ENCODE data around the gene CAB39.
A peak's percentile ranks its signal among the peaks of the same experiment; 100 is the strongest.

Gene CAB39

GRCh38 chr2:230785346-230785745 lies 72.7 kb downstream of the CAB39 start:
- DNase-seq (ENCODE audit: low read depth in 2 of 2) = no peak

DNA sequence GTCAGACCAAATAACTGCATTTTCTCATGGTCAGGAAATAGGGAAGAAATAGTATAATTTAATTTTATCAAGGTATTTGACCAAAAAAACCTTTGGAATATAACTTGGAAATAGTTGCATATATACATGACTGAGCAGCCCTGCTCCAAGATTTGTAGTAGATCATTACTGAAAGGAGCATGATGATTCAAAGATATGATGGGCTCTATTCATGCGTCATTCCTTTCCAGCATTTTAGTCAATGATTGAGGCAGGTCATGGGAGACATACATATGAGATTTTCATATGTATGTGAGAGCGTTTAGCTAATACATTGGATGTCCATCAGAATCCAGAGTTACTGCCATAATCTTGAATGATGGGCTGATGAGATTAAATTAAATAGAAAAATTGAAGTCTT lies 74.5 kb downstream of the CAB39 start:
- DNase-seq (ENCODE audit: low read depth in 2 of 2) = no peak

DNA sequence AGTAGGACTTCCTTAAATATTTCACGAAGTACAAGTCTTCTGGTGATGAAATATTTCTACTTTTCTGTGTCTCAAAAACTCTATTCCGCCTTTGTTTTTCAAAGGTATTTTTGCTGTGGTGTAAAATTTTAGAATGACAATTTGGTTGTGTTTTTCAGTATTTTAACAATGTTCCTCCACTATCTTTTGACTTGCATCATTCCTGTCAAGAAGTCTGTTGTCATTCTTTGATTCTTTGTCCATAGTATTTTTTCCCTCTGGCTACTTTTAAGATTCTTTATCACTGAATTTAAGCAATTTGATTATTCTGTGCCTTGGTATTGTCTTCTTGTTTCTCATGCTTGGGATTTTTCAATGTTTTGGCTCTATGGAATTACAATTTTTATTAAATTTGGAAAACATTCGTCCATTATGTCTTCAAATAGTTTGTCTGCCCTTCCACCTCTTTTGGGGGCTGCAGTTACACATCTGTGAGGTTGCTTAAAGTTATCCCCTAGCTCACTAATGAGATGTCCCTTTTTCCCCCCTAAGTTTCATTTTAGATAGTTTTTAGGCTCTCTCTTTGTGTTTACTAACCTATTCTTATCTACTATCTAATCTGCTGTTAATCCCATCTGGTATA lies 76.0 kb downstream of the CAB39 start:
- DNase-seq (ENCODE audit: low read depth in 2 of 2) = no peak

DNA sequence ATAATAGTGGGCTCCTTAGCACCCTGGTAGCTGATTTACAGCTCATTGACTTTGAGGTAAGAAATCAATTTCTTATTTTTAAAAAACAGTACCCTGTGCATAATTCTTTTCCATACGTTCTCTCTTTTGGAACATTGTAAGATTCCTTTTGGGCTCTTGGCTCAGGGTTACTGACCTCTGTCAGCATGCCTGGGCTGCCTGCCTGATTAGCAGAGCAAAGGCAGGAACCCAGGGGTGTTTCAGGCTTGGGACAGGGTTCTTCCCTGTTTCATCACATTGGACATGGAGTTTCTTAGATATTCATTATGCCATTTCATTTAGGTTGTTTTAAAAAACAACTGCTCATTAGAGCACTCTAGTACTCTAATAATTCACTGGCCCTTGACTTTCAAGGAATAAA lies 78.3 kb downstream of the CAB39 start:
- DNase-seq (ENCODE audit: low read depth in 2 of 2) = no peak

DNA sequence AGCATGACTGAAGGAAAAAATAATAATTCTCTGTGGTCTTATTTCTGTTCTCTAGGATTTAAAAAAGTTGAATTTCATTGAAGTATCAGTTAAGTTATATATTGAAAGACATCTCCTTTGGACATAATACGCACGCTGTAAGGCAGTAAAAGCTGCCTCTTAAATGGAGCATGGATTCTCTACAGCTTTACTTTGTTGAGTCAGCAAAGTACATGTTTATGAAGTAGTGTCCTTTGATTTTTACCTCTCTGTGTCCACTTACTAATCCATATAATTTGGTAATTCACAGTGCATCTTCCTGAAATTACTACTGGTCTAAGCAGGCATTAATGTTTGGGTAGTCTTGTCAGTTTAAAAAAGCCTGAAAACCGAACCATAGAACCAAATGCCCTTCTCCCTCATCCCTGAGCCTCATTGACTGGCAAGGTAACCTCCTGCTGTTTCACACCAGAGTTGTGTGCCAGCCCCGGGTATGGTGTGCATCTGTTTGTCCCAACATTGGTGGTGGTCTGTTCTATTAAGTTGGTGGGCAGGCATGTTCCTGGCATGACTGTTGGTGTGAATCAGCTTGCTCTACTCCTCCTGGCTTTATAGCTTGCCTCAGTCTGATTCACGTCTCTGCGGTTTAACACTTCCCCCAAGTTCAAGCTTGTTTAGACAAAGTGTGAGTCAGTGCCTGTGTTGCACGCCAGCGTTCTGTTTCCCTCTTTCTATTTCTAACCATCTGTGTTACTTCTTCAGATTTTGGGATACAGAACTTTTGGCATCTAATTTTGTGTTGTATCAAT lies 81.1 kb downstream of the CAB39 start:
- peak; percentile 60 to 66 for DNase-seq (ENCODE audit: low read depth in 2 of 2)

DNA sequence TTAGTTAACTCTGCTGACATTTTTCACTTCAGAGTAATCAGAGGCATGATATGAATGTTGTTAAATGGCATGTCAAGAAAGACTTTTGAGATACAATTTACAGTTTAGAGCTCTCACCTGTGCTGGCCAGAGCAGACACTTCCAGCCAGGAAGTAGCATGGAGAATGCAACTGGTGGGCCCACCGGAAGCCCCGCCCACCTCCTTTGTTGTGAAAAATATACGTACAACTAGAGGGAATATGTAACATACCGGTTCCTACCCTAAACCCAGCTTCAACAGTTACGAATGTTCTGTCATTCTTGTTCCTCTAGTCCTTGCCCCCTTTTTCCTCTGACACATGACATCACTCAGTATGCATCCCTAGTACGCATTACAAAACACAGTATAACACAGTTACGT lies 81.9 kb downstream of the CAB39 start:
- peak in 1 of 2 donors; percentile 21 for DNase-seq (ENCODE audit: low read depth in 2 of 2)

DNA sequence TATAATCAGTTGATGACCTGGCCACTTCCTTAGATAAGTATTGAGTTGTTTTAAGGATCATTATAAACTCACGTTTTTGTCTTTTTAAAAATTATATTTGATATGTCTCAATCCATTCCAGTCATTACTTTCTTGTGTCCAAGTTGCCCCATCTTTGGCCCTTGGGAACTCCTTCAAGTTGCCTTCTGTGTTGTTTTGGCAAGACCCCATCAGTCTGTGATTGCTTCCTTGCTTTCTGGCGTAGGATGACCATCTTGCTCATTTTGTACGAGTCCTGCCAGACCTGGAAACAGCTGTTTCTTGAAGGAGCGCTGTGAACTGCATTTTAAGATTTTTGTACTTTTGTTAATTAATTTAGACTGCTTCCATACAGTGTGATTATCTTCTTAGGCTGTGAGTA lies 83.2 kb downstream of the CAB39 start:
- no peak for DNase-seq (ENCODE audit: low read depth in 2 of 2)

- DNase-seq (ENCODE audit: low read depth in 2 of 2) = no peak
Observed at GRCh38 chr2:230796280-230796862, 83.7 kb downstream of the CAB39 start.

- DNase-seq (ENCODE audit: low read depth in 2 of 2) = no peak
Observed at GRCh38 chr2:230797515-230798495, 85.2 kb downstream of the CAB39 start.

DNA sequence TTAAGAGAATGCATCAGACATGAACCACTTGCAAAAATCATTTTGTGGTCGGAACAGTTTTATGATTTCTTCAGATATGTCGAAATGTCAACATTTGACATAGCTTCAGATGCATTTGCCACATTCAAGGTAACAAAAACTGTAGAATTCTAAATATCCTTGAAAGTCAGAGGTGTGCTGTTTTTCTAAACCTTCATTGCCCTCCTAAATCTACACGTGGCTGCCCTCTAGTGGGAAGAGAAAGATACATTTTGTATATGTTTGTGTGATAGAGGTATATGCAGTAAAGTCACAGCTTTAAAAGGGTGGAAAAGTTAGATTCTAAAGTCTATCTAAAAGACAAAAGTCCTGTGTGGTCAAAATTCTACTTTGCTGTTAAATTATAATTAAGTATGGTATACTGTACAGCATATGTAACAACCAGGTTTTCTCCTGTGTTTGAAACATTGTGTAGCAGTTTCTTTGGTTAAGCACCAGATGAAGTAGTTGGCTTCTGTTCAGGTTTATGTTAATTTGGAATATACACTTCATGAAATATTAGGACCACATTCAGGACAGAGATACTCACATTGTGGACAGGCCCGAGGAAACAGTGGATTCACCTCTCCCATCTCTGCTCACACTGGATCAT lies 86.2 kb downstream of the CAB39 start:
- peak in 1 of 2 donors; percentile 35 for DNase-seq (ENCODE audit: low read depth in 2 of 2)

GRCh38 chr2:230805353-230806017 lies 92.8 kb downstream of the CAB39 start:
- no peak for DNase-seq (ENCODE audit: low read depth in 2 of 2)

DNA sequence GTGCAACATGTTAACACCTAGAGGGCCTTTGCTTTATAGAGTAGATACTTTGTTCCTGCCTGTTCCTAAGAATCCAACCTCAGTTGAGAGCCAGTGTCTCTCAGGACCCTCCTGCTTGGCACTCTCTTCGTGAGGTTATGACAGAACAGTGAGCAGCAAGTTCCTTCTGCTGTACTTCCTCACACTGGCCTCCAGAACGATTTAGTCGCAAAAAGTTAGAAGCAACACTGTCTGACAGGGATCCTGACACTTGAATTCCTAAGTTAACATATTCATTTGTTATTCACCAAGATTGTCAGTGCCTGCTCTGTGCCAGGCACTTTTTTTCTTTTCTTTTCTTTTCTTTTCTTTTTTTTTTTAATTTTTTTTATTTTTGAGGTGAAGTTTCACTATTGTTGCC lies 95.1 kb downstream of the CAB39 start:
- DNase-seq (ENCODE audit: low read depth in 2 of 2) = no peak

GRCh38 chr2:230809015-230809414 lies 96.4 kb downstream of the CAB39 start:
- DNase-seq (ENCODE audit: low read depth in 2 of 2) = no peak

DNA sequence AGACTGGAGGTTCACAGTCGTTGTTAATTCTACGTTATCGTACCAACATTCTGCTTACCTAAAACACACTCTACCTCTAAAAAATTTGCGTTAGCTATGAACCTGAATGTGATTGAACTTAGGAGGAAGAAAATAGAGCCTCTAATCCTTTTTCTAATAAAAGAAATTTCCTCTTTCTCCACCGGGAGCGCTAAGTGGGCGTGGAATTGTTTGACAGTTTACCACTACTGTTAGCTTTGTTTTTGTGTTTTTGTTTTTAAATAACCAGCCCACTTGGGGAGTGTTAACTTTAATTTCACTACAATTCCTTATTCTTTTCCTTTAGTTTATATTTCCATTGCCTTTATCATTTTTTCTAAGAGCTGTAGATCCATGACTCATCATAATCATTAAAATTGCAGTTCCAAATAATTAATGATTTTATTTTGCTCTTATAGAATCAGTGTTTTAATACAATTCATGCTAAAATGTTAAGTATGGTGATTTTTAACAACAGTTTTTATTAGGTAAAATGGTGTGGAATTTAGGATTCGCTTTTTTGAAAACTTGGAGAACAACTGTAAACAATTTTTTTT lies 97.1 kb downstream of the CAB39 start:
- no peak for DNase-seq (ENCODE audit: low read depth in 2 of 2)

- DNase-seq (ENCODE audit: low read depth in 2 of 2) = no peak
Observed at GRCh38 chr2:230811508-230811907, 98.9 kb downstream of the CAB39 start.

- no peak for DNase-seq (ENCODE audit: low read depth in 2 of 2)
Observed at GRCh38 chr2:230812033-230812432, 99.4 kb downstream of the CAB39 start.

- no peak for DNase-seq (ENCODE audit: low read depth in 2 of 2)
Observed at GRCh38 chr2:230814616-230815015, 102.0 kb downstream of the CAB39 start.

DNA sequence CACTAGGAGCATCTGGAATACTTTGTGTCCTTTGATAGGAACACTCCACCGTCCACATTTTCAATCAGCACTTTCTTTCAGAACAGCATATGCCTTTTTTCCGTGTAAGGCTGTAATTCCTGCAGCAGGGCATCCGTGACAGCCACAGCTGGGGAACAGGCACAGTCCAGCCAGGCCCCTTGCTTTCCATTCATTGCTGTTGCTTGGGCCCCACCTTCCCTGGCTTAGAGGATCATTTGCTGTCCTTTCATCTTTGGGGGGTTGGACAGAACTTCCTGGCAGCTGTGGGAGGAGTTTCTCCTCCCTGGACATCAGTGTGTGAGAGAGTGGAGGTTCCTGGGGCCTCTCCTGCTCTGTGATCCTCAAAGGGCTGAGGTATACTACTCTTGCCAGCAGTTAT lies 102.4 kb downstream of the CAB39 start:
- DNase-seq (ENCODE audit: low read depth in 2 of 2) = no peak

- no peak for DNase-seq (ENCODE audit: low read depth in 2 of 2)
Observed at GRCh38 chr2:230816735-230817134, 104.1 kb downstream of the CAB39 start.

DNA sequence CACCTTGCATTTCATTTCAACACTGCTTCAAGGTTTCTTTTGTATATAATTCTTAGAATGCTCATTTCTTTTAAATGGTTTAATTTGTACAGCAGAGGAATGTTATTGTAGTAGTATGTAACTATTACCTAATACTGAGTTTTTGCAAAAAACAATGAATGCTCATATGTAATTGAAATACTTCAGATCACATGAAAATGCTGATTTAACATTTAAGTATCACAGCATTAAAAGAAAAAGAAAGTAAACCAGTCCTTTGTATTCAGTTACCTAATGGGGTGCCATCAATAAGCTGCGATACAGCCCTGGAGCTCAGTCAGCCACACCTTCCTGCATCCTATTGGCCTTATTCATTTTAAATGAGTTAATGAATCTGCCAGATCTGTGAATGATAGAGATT lies 106.8 kb downstream of the CAB39 start:
- DNase-seq (ENCODE audit: low read depth in 2 of 2) = no peak

Data from stimulated activated CD4-positive, alpha-beta T cell treated with anti-CD3 and anti-CD28 coated beads, Interleukin-15, amount 100 ng/mL, for 48 hours (primary cell).